ENCODE measurements around the gene MAML3. TPM values are rescaled to one million over a fixed set of nuclear protein-coding genes. Genes with fewer than 3 reads are reported as not detected.

The MAML3 gene
- total RNA-seq, 2 donors from 2014 or later, result 2.6 to 5.8 TPM

DNA sequence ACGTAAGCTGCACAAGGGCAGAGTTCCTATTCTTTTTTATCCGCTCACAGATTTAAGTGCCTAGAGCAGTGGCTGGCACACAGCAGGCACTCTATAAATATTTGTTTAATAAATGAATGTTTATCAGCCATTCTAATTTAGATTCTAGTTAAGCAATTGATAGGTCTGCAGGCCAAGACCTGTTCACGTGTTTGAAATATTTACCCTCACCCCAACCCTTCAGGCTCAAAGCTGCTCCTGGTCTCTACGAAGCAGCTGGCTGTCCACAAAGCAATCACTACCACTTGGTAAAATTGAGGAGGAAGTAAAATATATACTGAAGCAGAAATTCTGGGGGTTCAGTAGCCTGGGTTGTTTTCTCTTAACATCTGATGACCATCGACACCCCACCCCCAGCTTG is 330.2 kb downstream of the MAML3 start:
- no peaks in the 10 kb centered on the region for H3K9me3 ChIP-seq
- H3K27me3 ChIP-seq, result no peaks in the 10 kb centered on the region
- TF ChIP-seq, protein P1, sequence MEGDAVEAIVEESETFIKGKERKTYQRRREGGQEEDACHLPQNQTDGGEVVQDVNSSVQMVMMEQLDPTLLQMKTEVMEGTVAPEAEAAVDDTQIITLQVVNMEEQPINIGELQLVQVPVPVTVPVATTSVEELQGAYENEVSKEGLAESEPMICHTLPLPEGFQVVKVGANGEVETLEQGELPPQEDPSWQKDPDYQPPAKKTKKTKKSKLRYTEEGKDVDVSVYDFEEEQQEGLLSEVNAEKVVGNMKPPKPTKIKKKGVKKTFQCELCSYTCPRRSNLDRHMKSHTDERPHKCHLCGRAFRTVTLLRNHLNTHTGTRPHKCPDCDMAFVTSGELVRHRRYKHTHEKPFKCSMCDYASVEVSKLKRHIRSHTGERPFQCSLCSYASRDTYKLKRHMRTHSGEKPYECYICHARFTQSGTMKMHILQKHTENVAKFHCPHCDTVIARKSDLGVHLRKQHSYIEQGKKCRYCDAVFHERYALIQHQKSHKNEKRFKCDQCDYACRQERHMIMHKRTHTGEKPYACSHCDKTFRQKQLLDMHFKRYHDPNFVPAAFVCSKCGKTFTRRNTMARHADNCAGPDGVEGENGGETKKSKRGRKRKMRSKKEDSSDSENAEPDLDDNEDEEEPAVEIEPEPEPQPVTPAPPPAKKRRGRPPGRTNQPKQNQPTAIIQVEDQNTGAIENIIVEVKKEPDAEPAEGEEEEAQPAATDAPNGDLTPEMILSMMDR (IDR thresholded peaks at IDR 0.05), result no peak
- H3K4me1 ChIP-seq, result peaks cover 0 to 14% of the 10 kb centered on the region in 2 donors
- DNase-seq (ENCODE audit: low spot score), result no peak
- H3K27ac ChIP-seq, result no peak overlapping the region
- H3K36me3 ChIP-seq, result no peaks in the 10 kb centered on the region
- H3K4me3 ChIP-seq, result no peak overlapping the region

DNA sequence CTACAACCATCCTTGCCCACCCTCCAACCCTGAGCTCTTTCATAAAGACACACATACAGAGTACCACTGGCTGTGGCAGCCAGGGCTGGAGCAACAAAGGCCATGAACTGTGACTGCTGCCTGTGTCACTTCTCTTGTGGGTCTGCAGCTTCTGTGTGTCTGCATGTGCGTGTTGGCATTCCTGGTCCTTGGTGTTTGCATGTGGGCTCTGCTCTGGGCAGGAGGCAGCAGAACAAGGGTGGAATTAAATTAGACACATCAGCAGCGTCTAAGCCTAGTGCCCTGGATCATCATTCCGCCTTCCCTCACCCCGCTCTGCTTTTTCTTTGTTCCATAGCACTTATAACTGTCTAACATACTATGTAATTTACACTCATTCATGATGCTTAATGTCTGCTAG is 330.6 kb downstream of the MAML3 start:
- TF ChIP-seq, protein P1 (IDR thresholded peaks at IDR 0.05), result no peak
- Histone ChIP-seq H3K9me3 (no peaks in the 10 kb centered on the region), H3K27ac (no peak overlapping the region), H3K4me1 (peaks cover 0 to 14% of the 10 kb centered on the region in 2 donors), H3K27me3 (no peaks in the 10 kb centered on the region), H3K36me3 (no peaks in the 10 kb centered on the region), H3K4me3 (no peak overlapping the region)
- DNase-seq (ENCODE audit: low spot score), result no peak

DNA sequence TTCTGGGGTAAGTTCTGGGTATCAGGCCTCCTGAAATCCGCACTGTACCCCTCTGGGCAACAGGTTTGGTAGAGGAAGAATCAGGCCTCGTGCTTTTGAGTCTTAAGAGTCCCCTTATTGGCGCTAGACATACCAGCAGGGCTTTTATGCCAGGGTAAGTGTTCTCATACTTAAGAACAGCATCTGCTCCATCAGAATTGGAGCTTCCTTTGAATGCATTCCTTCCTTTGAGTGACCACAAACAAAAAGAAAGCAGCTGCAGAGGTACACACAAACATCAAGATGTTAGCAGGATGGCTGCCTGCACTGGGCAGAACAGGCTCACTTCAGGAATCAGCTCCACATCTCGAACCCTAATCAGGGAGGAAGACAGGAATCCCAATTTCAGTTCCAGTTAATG is 331.6 kb downstream of the MAML3 start:
- no peak overlapping the region for H3K4me3 ChIP-seq
- TF ChIP-seq, protein P1 (IDR thresholded peaks at IDR 0.05), result no peak
- peaks cover 0 to 14% of the 10 kb centered on the region in 2 donors for H3K4me1 ChIP-seq
- no peaks in the 10 kb centered on the region for H3K9me3 ChIP-seq
- no peaks in the 10 kb centered on the region for H3K27me3 ChIP-seq
- H3K27ac ChIP-seq, result no peak overlapping the region
- H3K36me3 ChIP-seq, result no peaks in the 10 kb centered on the region
- DNase-seq (ENCODE audit: low spot score), result no peak

DNA sequence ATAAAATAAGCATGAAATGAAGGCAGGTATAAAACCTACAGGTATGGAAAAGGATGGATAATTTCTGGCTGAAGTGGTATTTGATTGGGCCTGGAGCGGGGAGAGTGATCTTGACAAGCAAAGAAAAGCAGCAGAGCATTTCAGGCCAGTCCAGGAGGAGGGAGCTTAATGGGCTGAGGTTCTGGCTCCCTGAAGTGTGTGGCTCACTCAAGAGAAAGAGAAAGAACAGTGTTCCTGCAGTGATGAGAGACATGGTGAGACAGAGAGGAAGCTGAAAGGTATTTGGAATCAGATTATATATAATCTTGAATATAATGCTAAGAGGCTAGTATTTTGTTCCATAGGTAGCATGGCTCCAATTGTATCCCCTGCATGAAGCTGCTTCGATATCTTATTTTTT is 334.9 kb downstream of the MAML3 start:
- H3K4me1 ChIP-seq, result peaks cover 0 to 27% of the 10 kb centered on the region in 2 donors
- no peaks in the 10 kb centered on the region for H3K9me3 ChIP-seq
- H3K4me3 ChIP-seq, result no peak overlapping the region
- TF ChIP-seq, protein P1 (IDR thresholded peaks at IDR 0.05), result no peak
- no peak for DNase-seq (ENCODE audit: low spot score)
- H3K27ac ChIP-seq, result peak overlapping the region in 1 of 2 donors; percentile 2
- H3K27me3 ChIP-seq, result no peaks in the 10 kb centered on the region
- no peaks in the 10 kb centered on the region for H3K36me3 ChIP-seq

DNA sequence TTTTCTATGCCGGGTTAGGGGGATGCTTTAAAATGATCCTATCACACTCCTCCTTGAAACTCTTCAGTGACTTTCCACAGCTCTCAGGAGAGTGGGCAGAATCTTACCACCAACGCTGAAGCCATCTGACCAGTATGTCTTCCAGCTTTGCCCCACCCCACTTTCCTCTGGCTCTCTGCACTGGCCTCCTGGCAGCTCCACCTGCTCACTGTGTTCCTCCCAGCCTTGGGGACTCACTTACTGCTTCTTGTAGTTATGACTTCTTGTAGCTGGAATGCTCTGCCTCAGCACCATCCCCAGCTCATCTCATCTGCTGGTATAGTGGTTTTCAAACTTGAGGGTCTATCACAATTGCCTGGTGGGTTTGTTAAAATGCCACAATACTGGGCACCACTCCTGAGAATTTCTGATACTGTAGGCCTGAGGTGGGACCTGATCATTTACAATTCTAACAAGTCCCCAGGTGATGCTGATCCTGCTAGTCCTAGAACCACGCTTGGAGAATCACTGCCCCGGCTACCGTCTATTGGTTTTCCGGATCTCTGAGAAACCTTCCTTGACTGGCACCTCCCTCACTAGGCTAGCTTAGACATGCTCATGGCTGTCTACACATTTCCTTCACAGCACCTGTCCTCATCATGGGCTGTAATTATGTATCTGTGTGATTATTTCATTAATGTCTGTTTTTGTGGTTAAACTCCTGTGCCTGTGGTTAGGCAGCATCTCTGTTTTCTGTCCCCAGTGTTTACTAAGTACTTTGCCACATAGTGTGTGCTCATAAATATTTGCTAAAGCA is 336.1 kb downstream of the MAML3 start:
- TF ChIP-seq, protein P1 (IDR thresholded peaks at IDR 0.05), result no peak
- H3K4me3 ChIP-seq, result no peak overlapping the region
- peak overlapping the region in 1 of 2 donors; percentile 38 for H3K27ac ChIP-seq
- DNase-seq (ENCODE audit: low spot score), result no peak
- no peaks in the 10 kb centered on the region for H3K9me3 ChIP-seq
- H3K27me3 ChIP-seq, result no peaks in the 10 kb centered on the region
- H3K4me1 ChIP-seq, result peaks cover 0 to 31% of the 10 kb centered on the region in 2 donors
- H3K36me3 ChIP-seq, result no peaks in the 10 kb centered on the region
